ENCODE measurements around the gene KLF13. TPM values are rescaled to one million over a fixed set of nuclear protein-coding genes. Genes with fewer than 3 reads are reported as not detected.

The KLF13 gene
- total RNA-seq, 1 donor from 2014 or later, result 59.1 TPM

DNA sequence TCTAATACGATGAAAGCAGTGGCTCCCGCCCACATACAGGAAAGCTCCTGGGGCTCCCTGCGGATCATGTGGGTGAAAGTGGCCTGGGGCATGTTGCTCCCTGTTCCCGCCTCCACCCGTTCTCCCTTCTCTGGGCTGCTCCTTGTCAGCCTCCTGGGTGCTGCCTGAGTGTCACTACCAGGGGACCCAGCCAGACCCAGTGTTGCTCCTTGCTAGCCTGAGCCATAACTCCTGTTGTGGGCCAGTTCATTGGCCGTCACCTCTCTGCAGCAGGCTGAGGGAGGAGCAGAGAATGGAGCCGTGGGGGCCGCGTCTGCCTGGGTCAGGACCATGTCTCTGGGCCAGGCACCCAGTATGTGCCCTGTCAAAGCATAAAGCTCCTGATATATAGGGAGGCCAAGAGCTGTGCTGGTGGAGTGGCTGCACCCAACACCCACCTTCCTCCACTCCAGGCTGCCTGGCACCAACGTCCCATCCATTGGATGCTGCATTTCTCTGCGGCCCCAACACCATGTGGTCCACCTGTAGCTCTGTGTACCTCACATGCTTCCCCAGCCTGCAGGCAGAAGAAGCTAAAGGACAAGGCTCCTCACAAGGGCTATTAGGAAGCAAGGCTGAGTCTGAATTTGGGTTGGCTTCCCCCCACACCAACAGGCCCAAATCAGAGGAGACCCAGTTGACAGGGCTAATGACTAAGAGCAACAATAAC, 40.5 kb downstream of the KLF13 start:
- Mint-ChIP-seq H3K4me3 (ENCODE audit: unreplicated experiment) (no peak overlapping the region), H3K27me3 (ENCODE audit: low read depth) (no peaks in the 10 kb centered on the region), H3K27ac (ENCODE audit: unreplicated experiment) (no peak overlapping the region), H3K4me1 (ENCODE audit: low read depth) (peaks cover 56% of the 10 kb centered on the region), H3K9me3 (ENCODE audit: low read depth) (peaks cover 8% of the 10 kb centered on the region), H3K36me3 (ENCODE audit: low read depth) (peaks cover 3% of the 10 kb centered on the region)
- no peak for TF ChIP-seq CTCF (IDR thresholded peaks at IDR 0.05)
- no peak for DNase-seq (ENCODE audit: low spot score)

- TF ChIP-seq CTCF (IDR thresholded peaks at IDR 0.05), result no peak
- DNase-seq (ENCODE audit: low spot score), result no peak
- Mint-ChIP-seq H3K4me3 (ENCODE audit: unreplicated experiment) (no peak overlapping the region), H3K4me1 (ENCODE audit: low read depth) (peaks cover 56% of the 10 kb centered on the region), H3K9me3 (ENCODE audit: low read depth) (peaks cover 8% of the 10 kb centered on the region), H3K27ac (ENCODE audit: unreplicated experiment) (no peak overlapping the region), H3K27me3 (ENCODE audit: low read depth) (no peaks in the 10 kb centered on the region), H3K36me3 (ENCODE audit: low read depth) (peaks cover 7% of the 10 kb centered on the region)
Measured at GRCh38 chr15:31367730-31368344, 41.2 kb downstream of the KLF13 start.

DNA sequence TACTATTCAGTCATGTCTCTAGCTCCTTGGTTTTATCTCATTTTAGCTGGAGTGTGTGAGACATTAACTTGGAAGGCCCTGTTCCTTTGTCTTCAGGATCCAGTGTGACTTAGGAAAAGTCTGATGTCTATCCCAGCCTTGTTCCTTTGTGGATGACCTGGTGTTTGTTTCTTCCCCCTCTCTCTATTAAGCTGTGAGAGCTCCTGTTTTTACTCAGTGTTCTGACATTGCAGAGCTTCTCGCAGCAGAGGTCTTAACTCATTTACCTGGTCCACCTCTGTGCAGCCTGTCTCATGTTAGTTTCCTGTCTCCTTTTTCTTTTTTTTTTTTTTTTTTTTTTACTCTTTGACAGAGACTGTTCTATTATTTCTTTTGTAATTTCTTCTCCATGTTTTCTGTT, 43.1 kb downstream of the KLF13 start:
- no peak for TF ChIP-seq CTCF (IDR thresholded peaks at IDR 0.05)
- no peaks in the 10 kb centered on the region for H3K27me3 Mint-ChIP-seq (ENCODE audit: low read depth)
- H3K4me3 Mint-ChIP-seq (ENCODE audit: unreplicated experiment), result no peak overlapping the region
- peak overlapping the region; percentile 27 for H3K27ac Mint-ChIP-seq (ENCODE audit: unreplicated experiment)
- H3K36me3 Mint-ChIP-seq (ENCODE audit: low read depth), result peaks cover 7% of the 10 kb centered on the region
- H3K9me3 Mint-ChIP-seq (ENCODE audit: low read depth), result peaks cover 8% of the 10 kb centered on the region
- H3K4me1 Mint-ChIP-seq (ENCODE audit: low read depth), result peaks cover 62% of the 10 kb centered on the region
- no peak for DNase-seq (ENCODE audit: low spot score)

DNA sequence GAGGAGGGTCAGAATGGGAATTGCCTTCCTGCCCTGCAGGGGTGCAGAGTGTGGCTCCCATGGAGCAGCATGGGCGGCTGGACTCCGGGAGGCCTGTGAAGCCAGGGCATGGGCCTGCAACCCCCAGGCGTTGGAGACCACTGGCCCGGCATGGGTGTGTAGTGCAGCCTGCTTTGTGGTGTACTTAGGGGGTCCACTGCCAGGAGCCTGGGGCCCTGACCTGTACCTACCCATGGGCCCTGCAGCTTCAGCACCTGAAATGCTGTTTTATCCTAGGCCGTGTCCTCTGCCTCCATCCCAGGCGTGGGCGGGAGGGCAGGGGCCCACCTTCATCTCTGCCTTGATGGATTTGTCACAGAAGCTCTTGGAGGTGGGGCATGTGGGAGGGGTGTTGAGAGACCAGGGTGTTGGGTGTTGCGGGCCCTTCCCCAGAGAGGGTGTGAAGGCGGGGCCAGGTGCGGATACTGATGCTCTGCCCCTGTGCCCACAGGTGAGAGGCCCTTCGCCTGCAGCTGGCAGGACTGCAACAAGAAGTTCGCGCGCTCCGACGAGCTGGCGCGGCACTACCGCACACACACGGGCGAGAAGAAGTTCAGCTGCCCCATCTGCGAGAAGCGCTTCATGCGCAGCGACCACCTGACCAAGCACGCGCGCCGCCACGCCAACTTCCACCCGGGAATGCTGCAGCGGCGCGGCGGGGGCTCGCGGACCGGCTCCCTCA, 45.0 kb downstream of the KLF13 start:
- Mint-ChIP-seq H3K4me1 (ENCODE audit: low read depth) (peaks cover 66% of the 10 kb centered on the region), H3K27me3 (ENCODE audit: low read depth) (no peaks in the 10 kb centered on the region), H3K9me3 (ENCODE audit: low read depth) (peaks cover 8% of the 10 kb centered on the region), H3K36me3 (ENCODE audit: low read depth) (peaks cover 7% of the 10 kb centered on the region), H3K4me3 (ENCODE audit: unreplicated experiment) (no peak overlapping the region), H3K27ac (ENCODE audit: unreplicated experiment) (no peak overlapping the region)
- no peak for TF ChIP-seq CTCF (IDR thresholded peaks at IDR 0.05)
- DNase-seq (ENCODE audit: low spot score), result no peak

GRCh38 chr15:31372635-31373091, 46.0 kb downstream of the KLF13 start:
- TF ChIP-seq CTCF (IDR thresholded peaks at IDR 0.05), result no peak
- Mint-ChIP-seq H3K27me3 (ENCODE audit: low read depth) (no peaks in the 10 kb centered on the region), H3K4me1 (ENCODE audit: low read depth) (peaks cover 58% of the 10 kb centered on the region), H3K9me3 (ENCODE audit: low read depth) (peaks cover 8% of the 10 kb centered on the region), H3K4me3 (ENCODE audit: unreplicated experiment) (no peak overlapping the region), H3K27ac (ENCODE audit: unreplicated experiment) (peak overlapping the region; percentile 79), H3K36me3 (ENCODE audit: low read depth) (peaks cover 7% of the 10 kb centered on the region)
- no peak for DNase-seq (ENCODE audit: low spot score)
